H7 (cell line): ENCODE measurements around the gene LMO7. TPM values are rescaled to one million over a fixed set of nuclear protein-coding genes. Genes with fewer than 3 reads are reported as not detected.

ENCODE experiments used
- DNase-seq: peaks from one replicate; pipeline ENCODE4 v3.0.0; 2012
- H3K27me3 ChIP-seq: 2 replicates; pipeline ENCODE4 v1.6.0; 2011; ENCODE audit warnings: mild to moderate bottlenecking, low read length; ENCODE audit not compliant: control insufficient read depth, insufficient read depth
- H3K36me3 ChIP-seq: replicated peaks from 2 replicates; pipeline ENCODE4 v1.5.1; 2011; ENCODE audit warnings: low read length; ENCODE audit not compliant: control insufficient read depth, insufficient read depth
- H3K4me3 ChIP-seq: 2 replicates; pipeline ENCODE4 v1.5.1; 2011; ENCODE audit warnings: low read depth, mild to moderate bottlenecking, control low read depth, low read length, moderate library complexity; ENCODE audit not compliant: insufficient read depth
- total RNA-seq: library from RNA; depleted of rRNA; stranded (reverse); fragments of >200 nt; shearing (Covaris generic); gene quantifications from 2 replicates; pipeline ENCODE4 v1.2.3, GENCODE V29; 2014

The LMO7 gene
- total RNA-seq, 1 experiment from 2014 or later = 7.6 TPM

GRCh38 chr13:75754936-75755335 lies 118.8 kb downstream of the LMO7 start:
- no peaks in the 10 kb centered on the region for H3K36me3 ChIP-seq
- no peaks in the 10 kb centered on the region for H3K27me3 ChIP-seq
- no peak overlapping the region for H3K4me3 ChIP-seq
- DNase-seq = no peak

DNA sequence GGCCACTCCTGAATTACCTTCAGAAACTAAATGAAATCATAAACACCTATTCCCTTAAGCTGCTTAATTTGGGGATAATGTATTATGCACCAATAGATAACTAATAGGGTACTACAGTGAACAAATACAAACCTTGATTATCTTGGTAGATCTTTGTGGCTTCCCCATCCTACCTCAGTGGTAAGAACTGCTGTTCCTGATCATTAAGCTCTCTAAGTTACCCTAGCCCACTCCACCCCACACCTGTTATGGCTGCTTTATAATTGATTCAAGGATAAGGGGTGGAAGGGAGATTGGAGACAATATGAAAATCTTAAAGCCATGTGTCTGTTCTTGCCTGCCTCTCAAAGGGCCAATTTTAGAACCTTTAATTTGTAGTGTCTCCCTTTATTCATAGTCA lies 121.2 kb downstream of the LMO7 start:
- Histone ChIP-seq H3K36me3 (no peaks in the 10 kb centered on the region), H3K27me3 (no peaks in the 10 kb centered on the region), H3K4me3 (no peak overlapping the region)
- no peak for DNase-seq

DNA sequence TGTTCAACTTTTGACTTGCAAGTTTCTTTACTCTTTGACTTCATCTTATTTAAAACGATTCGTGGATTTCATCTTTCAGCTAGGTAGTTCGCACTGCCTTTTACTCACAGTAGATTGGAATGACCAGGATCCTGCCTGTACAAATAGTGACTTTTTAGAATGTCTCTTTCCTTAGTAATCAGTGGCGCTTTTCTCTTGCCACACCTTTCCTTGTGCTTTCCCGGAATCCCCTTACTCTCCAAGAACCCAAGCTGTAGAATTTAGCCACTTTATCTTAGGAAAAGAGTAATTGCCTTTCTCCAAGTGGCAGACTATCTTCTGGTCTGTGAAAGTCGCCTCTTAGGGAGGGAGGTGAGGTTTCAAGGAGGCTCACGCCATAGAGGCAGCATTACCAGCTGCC lies 123.4 kb downstream of the LMO7 start:
- no peaks in the 10 kb centered on the region for H3K27me3 ChIP-seq
- DNase-seq = no peak
- H3K36me3 ChIP-seq = no peaks in the 10 kb centered on the region
- no peak overlapping the region for H3K4me3 ChIP-seq

DNA sequence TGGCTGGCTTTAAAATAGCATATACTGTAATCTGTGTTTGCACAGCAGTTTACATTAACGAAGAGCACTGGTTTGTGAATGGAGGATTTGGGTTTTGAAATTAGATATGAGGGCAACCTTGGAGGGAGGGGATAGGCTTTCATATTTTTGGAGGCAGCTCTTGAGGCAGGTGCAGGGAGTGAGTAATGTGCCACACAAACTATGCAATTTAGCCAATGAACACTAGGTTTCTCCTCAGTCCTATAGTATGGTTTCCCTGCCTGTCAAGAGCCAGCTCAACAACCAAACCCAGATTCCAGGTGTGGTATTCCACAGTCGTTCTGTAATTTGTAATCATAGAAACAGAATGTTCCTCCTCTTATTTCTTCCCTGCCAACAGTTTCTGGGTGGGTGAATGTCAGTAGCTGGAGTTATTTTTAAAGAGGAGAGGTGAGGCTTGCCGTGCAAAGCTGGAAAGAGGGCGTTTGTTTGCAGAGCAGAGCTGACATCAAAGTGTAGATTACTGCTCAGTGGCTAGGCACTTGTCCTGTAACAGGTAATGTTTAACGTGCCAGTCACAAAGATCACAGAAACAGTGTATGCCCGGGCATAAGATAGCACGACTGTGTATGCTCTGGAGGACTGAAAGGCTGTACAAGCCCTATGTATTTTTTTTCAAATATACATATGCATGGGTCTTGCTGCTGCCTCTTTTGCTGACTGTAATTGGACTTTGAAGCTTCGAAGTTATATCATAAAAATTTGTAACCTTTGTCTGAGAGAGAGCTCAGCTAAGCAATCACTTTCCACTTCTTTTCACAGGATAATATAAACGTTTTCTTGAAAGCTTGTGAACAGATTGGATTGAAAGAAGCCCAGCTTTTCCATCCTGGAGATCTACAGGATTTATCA lies 124.2 kb downstream of the LMO7 start:
- Histone ChIP-seq H3K36me3 (no peaks in the 10 kb centered on the region), H3K27me3 (no peaks in the 10 kb centered on the region), H3K4me3 (no peak overlapping the region)
- DNase-seq = no peak

GRCh38 chr13:75761369-75761768 lies 125.2 kb downstream of the LMO7 start:
- Histone ChIP-seq H3K36me3 (no peaks in the 10 kb centered on the region), H3K27me3 (no peaks in the 10 kb centered on the region), H3K4me3 (no peak overlapping the region)
- no peak for DNase-seq

- no peak for DNase-seq
- H3K27me3 ChIP-seq = no peaks in the 10 kb centered on the region
- H3K4me3 ChIP-seq = no peak overlapping the region
- H3K36me3 ChIP-seq = no peaks in the 10 kb centered on the region
These were observed 126.2 kb downstream of the LMO7 start for GRCh38 chr13:75762076-75762937.

GRCh38 chr13:75762955-75763354 lies 126.8 kb downstream of the LMO7 start:
- no peak overlapping the region for H3K4me3 ChIP-seq
- no peaks in the 10 kb centered on the region for H3K36me3 ChIP-seq
- DNase-seq = no peak
- no peaks in the 10 kb centered on the region for H3K27me3 ChIP-seq

- Histone ChIP-seq H3K27me3 (no peaks in the 10 kb centered on the region), H3K4me3 (no peak overlapping the region), H3K36me3 (no peaks in the 10 kb centered on the region)
- no peak for DNase-seq
These were observed 127.4 kb downstream of the LMO7 start for GRCh38 chr13:75763512-75763911.

- no peak for DNase-seq
- H3K36me3 ChIP-seq = no peaks in the 10 kb centered on the region
- no peak overlapping the region for H3K4me3 ChIP-seq
- H3K27me3 ChIP-seq = no peaks in the 10 kb centered on the region
These were observed 128.3 kb downstream of the LMO7 start for GRCh38 chr13:75764251-75764925.

DNA sequence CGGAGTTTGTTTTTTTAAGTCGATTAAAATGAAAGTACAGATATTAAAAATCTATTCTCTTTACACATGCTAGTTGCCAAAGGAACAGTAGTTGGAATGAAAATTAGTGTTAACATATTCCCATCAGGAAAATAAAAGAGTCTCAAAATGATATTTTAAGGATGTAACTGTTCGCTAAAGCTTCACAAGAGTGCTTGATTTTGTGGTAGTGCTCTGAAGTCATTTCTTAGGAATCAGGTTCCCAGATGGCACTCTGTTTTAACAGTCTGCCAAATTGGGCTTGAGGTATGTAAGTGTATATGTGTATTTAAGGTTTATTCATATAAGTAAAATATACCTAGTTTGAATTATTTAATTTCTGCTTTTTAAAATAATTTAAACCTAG lies 128.8 kb downstream of the LMO7 start:
- no peaks in the 10 kb centered on the region for H3K36me3 ChIP-seq
- no peaks in the 10 kb centered on the region for H3K27me3 ChIP-seq
- H3K4me3 ChIP-seq = no peak overlapping the region
- DNase-seq = no peak

GRCh38 chr13:75766636-75767035 lies 130.5 kb downstream of the LMO7 start:
- Histone ChIP-seq H3K36me3 (no peaks in the 10 kb centered on the region), H3K4me3 (no peak overlapping the region), H3K27me3 (no peaks in the 10 kb centered on the region)
- no peak for DNase-seq

GRCh38 chr13:75769141-75769905 lies 133.2 kb downstream of the LMO7 start:
- Histone ChIP-seq H3K27me3 (no peaks in the 10 kb centered on the region), H3K4me3 (no peak overlapping the region)

DNA sequence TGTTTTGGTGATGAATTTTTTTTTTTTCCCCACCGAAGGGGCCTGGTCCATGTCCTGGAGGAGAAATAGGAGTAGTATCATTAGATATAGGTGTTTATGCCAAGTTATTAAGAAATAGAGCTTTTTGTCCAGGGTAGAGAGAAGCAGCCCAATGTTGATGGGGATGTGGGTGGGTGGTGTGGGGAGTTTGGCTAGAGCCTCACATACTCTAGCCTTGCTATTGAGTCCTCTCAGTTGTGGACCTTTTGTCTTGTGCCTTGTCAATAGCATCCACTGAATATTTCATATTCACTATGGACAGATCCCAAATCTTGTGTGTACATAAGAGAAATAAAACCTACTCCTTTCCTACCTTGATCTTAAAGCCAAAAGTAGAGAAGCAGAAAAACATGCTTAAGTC lies 134.0 kb downstream of the LMO7 start:
- no peaks in the 10 kb centered on the region for H3K36me3 ChIP-seq
- no peak for DNase-seq
- no peak overlapping the region for H3K4me3 ChIP-seq

More at GRCh38 chr13:75769141-75769905, 133.2 kb downstream of the LMO7 start:
- H3K36me3 ChIP-seq = no peaks in the 10 kb centered on the region
- no peak for DNase-seq

GRCh38 chr13:75770592-75771011 lies 134.5 kb downstream of the LMO7 start:
- Histone ChIP-seq H3K4me3 (no peak overlapping the region), H3K27me3 (no peaks in the 10 kb centered on the region), H3K36me3 (no peaks in the 10 kb centered on the region)
- no peak for DNase-seq

More for the DNA sequence above, 134.0 kb downstream of the LMO7 start:
- no peaks in the 10 kb centered on the region for H3K27me3 ChIP-seq
